Activated CD8-positive, alpha-beta T cell treated with anti-CD3 and anti-CD28 coated beads for 36 hours (primary cell): Measurements from ENCODE around the gene POLD2. TPM values are rescaled to one million over a fixed set of nuclear protein-coding genes. Genes with fewer than 3 reads are reported as not detected.

ENCODE experiments used
- ATAC-seq: fragments of 200-7000 bp; cut with Tn5 transposase; one replicate; pipeline ENCODE4 v1.10.0; 2021; ENCODE audit warnings: mild to moderate bottlenecking, moderate library complexity
- CTCF ChIA-PET: fragments of 350-600 bp; sonication (Branson Sonifier 250); formaldehyde crosslinking; loops from one replicate; lab custom pipeline; 2021; ENCODE audit warnings: antibody characterized with exemption; lab: Charles Lee
- POLR2A ChIA-PET: fragments of 350-600 bp; sonication (Branson Sonifier 250); formaldehyde crosslinking; loops from one replicate; lab custom pipeline; 2021; ENCODE audit warnings: antibody characterized with exemption; lab: Charles Lee
- DNase-seq: peaks from one replicate; pipeline ENCODE4 v3.0.0-alpha.2; 2020
- H3K27ac Mint-ChIP-seq: one replicate; pipeline ENCODE4 v1.8.0; 2021; ENCODE audit warnings: mild to moderate bottlenecking, mixed read lengths
- H3K27me3 Mint-ChIP-seq: one replicate; pipeline ENCODE4 v1.8.0; 2021; ENCODE audit warnings: mixed read lengths
- H3K36me3 Mint-ChIP-seq: one replicate; pipeline ENCODE4 v1.8.0; 2021; ENCODE audit warnings: low read depth, mixed read lengths
- H3K4me1 Mint-ChIP-seq: one replicate; pipeline ENCODE4 v1.8.0; 2021; ENCODE audit warnings: low read depth, mixed read lengths
- H3K4me3 Mint-ChIP-seq: one replicate; pipeline ENCODE4 v1.8.0; 2021; ENCODE audit warnings: mild to moderate bottlenecking, moderate library complexity, mixed read lengths
- H3K9me3 Mint-ChIP-seq: one replicate; pipeline ENCODE4 v1.8.0; 2021; ENCODE audit warnings: mixed read lengths
- CTCF ChIP-seq: fragments of 200-600 bp; IDR thresholded peaks from one replicate; pipeline ENCODE4 v1.8.0; 2022; ENCODE audit warnings: antibody characterized with exemption, mild to moderate bottlenecking
- intact Hi-C: fragments of 100-400 bp; cut with micrococcal nuclease; formaldehyde crosslinking; loops from one replicate; pipeline ENCODE4 v1.10.0; 2022
- total RNA-seq, 2 experiments: library from RNA; stranded (reverse); gene quantifications; one replicate each; pipeline ENCODE4 v1.2.3, GENCODE V29; 2021

Gene POLD2
- total RNA-seq, 2 experiments from 2014 or later = 243 to 251 TPM

DNA sequence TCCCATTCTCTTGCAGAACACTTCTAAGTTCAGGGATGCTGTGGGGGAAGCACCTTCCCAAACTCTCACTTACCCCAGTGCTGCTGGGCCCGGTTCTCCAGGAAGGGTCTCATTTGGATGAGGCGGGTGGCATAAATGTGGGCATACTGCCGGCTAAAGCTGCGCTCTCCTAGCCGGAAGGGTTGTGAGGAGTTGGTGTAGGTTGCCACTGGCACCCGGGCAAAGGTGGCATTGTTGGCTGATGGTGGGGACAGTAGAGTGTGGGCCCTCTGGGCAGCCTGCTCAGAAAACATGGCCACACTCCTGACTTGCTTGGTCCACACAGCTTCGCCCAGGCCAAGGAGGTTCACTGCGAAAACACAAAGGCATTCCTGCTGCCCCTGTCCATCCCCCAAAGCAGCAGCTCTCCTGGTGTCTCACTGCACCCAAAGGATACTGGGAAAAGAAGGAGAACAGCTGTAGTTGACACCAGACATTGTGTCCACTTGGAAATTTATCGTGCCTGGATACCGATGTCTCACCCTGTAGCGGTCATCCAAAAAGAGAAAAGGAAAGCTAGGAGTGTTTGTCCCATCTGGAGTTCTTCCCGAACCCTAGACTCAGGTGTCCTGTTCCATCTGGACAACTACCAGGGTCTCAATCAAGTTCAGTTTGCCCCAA, 1.5 kb downstream of the POLD2 start:
- Mint-ChIP-seq H3K4me1 (peaks cover 40% of the 10 kb centered on the region), H3K9me3 (peaks cover 3% of the 10 kb centered on the region), H3K36me3 (peaks cover 40% of the 10 kb centered on the region), H3K4me3 (peak overlapping the region; percentile 86), H3K27ac (no peak overlapping the region), H3K27me3 (no peaks in the 10 kb centered on the region)
- ATAC-seq = no peak
- CTCF ChIA-PET = interaction anchor here (0.6 to 2.2 kb wide), 5 partner anchors 9 to 75 kb away, joined by 3 to 7 read pairs (median 5); no protein-coding TSS in a partner anchor
- TF ChIP-seq CTCF = no peak
- POLR2A ChIA-PET = interaction anchor here (0.5 to 2.6 kb wide), 15 partner anchors 10 to 398 kb away, joined by 3 to 13 read pairs (median 4); partner anchors contain the start of gene DBNL
- no peak for DNase-seq
- intact Hi-C loops = no loop called here

GRCh38 chr7:44120395-44120794, 3.0 kb downstream of the POLD2 start:
- Mint-ChIP-seq H3K9me3 (no peaks in the 10 kb centered on the region), H3K27me3 (no peaks in the 10 kb centered on the region), H3K27ac (no peak overlapping the region), H3K36me3 (peaks cover 40% of the 10 kb centered on the region), H3K4me1 (peaks cover 40% of the 10 kb centered on the region), H3K4me3 (no peak overlapping the region)
- ChIA-PET CTCF (interaction anchor here (1.1 to 1.4 kb wide), 2 partner anchors 11 kb away, joined by 4 read pairs; no protein-coding TSS in a partner anchor), POLR2A (interaction anchor here (0.7 to 1.2 kb wide), 3 partner anchors 9 to 22 kb away, joined by 3 to 7 read pairs (median 5); no protein-coding TSS in a partner anchor)
- intact Hi-C loops = no loop called here
- DNase-seq (no peak), ATAC-seq (no peak)
- TF ChIP-seq CTCF = no peak

DNA sequence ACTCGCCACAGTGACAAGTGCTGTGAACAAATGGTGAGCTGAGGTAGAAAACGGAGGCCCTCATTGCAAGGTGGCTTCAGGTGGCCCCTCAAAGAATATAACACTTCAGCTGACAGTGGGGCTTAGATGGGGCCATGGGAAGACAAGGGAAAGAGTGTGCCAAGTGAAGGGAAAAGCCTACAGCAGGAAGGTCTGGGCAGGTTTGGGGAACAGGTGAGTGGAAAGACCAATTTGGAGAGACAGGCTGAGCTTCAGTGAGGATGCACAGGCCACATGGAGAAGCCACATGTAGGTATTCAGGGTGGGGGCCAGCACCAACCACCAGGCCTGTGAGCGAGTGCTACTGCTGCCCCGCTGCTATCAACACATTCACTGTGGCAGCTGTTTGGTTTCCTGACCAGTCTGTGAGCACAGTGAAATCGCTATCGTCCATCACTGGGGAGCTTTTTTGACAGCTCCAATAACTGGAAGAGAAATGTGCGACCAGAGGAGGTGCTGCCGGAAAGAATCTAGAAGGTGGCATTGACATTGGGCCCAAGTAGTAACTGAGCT, 3.4 kb downstream of the POLD2 start:
- Mint-ChIP-seq H3K4me1 (peaks cover 40% of the 10 kb centered on the region), H3K9me3 (no peaks in the 10 kb centered on the region), H3K27ac (no peak overlapping the region), H3K27me3 (no peaks in the 10 kb centered on the region), H3K4me3 (no peak overlapping the region), H3K36me3 (peaks cover 40% of the 10 kb centered on the region)
- CTCF ChIA-PET = interaction anchor here (1.1 to 1.4 kb wide), 2 partner anchors 10 to 12 kb away, joined by 4 read pairs; no protein-coding TSS in a partner anchor
- DNase-seq (no peak), ATAC-seq (no peak)
- POLR2A ChIA-PET = interaction anchor here (0.7 to 1.2 kb wide), 4 partner anchors 8 to 22 kb away, joined by 3 to 7 read pairs (median 4); no protein-coding TSS in a partner anchor
- no peak for TF ChIP-seq CTCF
- intact Hi-C loops = no loop called here

GRCh38 chr7:44117801-44118429, 5.4 kb downstream of the POLD2 start:
- CTCF ChIA-PET = no interaction called here
- H3K27ac Mint-ChIP-seq = no peak overlapping the region
- H3K4me3 Mint-ChIP-seq = no peak overlapping the region
- DNase-seq = no peak
- no peak for TF ChIP-seq CTCF
- peaks cover 37% of the 10 kb centered on the region for H3K4me1 Mint-ChIP-seq
- POLR2A ChIA-PET = interaction anchor here (0.7 kb wide), 1 partner anchor 373 kb away, joined by 3 read pairs; no protein-coding TSS in a partner anchor
- no peaks in the 10 kb centered on the region for H3K9me3 Mint-ChIP-seq
- ATAC-seq = no peak
- no peaks in the 10 kb centered on the region for H3K27me3 Mint-ChIP-seq
- intact Hi-C loops = no loop called here
- H3K36me3 Mint-ChIP-seq = peaks cover 48% of the 10 kb centered on the region
